Measurements from ENCODE around the gene CD3E.

DNA sequence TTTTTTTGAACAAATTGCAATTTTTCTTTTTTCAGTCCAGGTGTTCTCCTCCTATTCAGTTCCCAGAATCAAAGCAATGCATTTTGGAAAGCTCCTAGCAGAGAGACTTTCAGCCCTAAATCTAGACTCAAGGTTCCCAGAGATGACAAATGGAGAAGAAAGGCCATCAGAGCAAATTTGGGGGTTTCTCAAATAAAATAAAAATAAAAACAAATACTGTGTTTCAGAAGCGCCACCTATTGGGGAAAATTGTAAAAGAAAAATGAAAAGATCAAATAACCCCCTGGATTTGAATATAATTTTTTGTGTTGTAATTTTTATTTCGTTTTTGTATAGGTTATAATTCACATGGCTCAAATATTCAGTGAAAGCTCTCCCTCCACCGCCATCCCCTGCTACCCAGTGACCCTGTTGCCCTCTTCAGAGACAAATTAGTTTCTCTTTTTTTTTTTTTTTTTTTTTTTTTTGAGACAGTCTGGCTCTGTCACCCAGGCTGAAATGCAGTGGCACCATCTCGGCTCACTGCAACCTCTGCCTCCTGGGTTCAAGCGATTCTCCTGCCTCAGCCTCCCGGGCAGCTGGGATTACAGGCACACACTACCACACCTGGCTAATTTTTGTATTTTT lies 48.7 kb downstream of the CD3E start:
- TF ChIP-seq, protein P1, sequence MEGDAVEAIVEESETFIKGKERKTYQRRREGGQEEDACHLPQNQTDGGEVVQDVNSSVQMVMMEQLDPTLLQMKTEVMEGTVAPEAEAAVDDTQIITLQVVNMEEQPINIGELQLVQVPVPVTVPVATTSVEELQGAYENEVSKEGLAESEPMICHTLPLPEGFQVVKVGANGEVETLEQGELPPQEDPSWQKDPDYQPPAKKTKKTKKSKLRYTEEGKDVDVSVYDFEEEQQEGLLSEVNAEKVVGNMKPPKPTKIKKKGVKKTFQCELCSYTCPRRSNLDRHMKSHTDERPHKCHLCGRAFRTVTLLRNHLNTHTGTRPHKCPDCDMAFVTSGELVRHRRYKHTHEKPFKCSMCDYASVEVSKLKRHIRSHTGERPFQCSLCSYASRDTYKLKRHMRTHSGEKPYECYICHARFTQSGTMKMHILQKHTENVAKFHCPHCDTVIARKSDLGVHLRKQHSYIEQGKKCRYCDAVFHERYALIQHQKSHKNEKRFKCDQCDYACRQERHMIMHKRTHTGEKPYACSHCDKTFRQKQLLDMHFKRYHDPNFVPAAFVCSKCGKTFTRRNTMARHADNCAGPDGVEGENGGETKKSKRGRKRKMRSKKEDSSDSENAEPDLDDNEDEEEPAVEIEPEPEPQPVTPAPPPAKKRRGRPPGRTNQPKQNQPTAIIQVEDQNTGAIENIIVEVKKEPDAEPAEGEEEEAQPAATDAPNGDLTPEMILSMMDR (IDR thresholded peaks at IDR 0.05; ENCODE audit: control extremely low read depth in 1 of 3, insufficient read depth in 1 of 3, low read depth in 1 of 3, low read length in 3 of 3), result peak in 1 of 3 experiments; percentile 13; a peak in 2 of 4 replicates
- TF ChIP-seq HDAC6 (IDR thresholded peaks at IDR 0.05; ENCODE audit: low read depth, low read length) (no peak), EZH2 (IDR thresholded peaks at IDR 0.05; ENCODE audit: low read depth, low read length, severe bottlenecking) (no peak), POLR2A (IDR thresholded peaks at IDR 0.05; ENCODE audit: control extremely low read depth in 1 of 2, low read depth in 2 of 2, low read length in 2 of 2) (no peak), EGR1 (IDR thresholded peaks at IDR 0.05; ENCODE audit: borderline replicate concordance, low read depth, low read length) (no peak), RAD21 (IDR thresholded peaks at IDR 0.05 in 1 of 2, conservative IDR thresholded peaks at IDR 0.05 in 1 of 2; ENCODE audit: low read depth in 2 of 2, low read length in 2 of 2) (peak in 1 of 2 experiments; percentile 28), YY1 (IDR thresholded peaks at IDR 0.05; ENCODE audit: low read depth, low read length) (no peak), POLR2AphosphoS5 (IDR thresholded peaks at IDR 0.05; ENCODE audit: low read depth, low read length) (no peak), EP300 (IDR thresholded peaks at IDR 0.05; ENCODE audit: borderline replicate concordance in 1 of 2, low read depth in 2 of 2, low read length in 2 of 2) (no peak), GABPA (IDR thresholded peaks at IDR 0.05; ENCODE audit: borderline replicate concordance, insufficient read depth, low read length) (no peak)
- TF ChIP-seq, protein P2, sequence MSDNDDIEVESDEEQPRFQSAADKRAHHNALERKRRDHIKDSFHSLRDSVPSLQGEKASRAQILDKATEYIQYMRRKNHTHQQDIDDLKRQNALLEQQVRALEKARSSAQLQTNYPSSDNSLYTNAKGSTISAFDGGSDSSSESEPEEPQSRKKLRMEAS (IDR thresholded peaks at IDR 0.05), result no peak
- TF ChIP-seq, protein P3, sequence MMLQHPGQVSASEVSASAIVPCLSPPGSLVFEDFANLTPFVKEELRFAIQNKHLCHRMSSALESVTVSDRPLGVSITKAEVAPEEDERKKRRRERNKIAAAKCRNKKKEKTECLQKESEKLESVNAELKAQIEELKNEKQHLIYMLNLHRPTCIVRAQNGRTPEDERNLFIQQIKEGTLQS (IDR thresholded peaks at IDR 0.05; ENCODE audit: insufficient read depth, low read depth, low read length), result no peak

Data from H1 (cell line).